ENCODE measurements around the gene C4orf50.

C4orf50 gene

GRCh38 chr4:6043188-6043587 lies 25.0 kb upstream of the C4orf50 start:
- no peak for DNase-seq (ENCODE audit: low read depth)

GRCh38 chr4:6042293-6043063 lies 24.2 kb upstream of the C4orf50 start:
- DNase-seq (ENCODE audit: low read depth) = no peak

DNA sequence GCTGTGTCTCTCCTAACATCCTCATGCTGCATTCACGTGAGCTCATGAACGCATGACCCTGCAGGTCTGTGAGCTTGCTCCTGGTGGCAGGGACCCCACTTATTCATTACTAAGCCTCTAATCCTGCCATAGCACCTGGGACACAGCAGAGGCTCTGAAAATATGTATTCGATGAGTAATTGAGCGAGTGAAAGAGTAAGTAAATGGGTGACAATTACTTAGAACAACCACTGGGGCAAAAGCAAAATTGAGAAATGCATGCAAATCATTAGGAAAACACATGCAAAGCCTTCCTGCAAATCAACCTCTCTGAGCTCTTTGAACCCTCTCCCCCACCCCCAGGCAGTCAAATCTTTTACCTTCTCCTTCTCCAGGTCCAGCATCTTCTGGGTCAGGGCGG lies 23.6 kb upstream of the C4orf50 start:
- no peak for DNase-seq (ENCODE audit: low read depth)

GRCh38 chr4:6038711-6039110 lies 20.5 kb upstream of the C4orf50 start:
- no peak for DNase-seq (ENCODE audit: low read depth)

- no peak for DNase-seq (ENCODE audit: low read depth)
These were observed 17.6 kb upstream of the C4orf50 start for GRCh38 chr4:6035786-6036185.

- DNase-seq (ENCODE audit: low read depth) = no peak
These were observed 15.2 kb upstream of the C4orf50 start for GRCh38 chr4:6033381-6033780.

- DNase-seq (ENCODE audit: low read depth) = no peak
These were observed 14.3 kb upstream of the C4orf50 start for GRCh38 chr4:6032249-6033244.

DNA sequence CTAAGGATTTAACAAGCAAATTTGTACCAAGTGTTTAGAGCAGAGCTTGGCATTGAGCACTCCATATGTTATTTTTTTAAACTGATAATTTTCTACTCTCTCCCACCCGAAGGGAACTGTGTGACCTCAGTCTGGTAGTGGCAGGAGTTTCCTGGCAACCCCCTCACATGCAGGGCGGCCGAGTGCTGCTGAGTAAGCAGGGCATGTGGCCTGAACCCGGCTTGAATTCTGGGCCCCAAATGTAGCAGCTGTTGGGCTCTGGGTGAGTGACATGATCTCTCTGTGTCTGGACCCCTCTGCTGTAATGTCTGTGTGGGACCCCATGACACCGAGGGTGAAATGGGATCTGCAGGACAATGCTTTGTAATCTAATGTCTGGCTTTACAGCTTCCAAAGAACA lies 13.6 kb upstream of the C4orf50 start:
- DNase-seq (ENCODE audit: low read depth) = no peak

GRCh38 chr4:6030679-6031078 lies 12.4 kb upstream of the C4orf50 start:
- DNase-seq (ENCODE audit: low read depth) = no peak

DNA sequence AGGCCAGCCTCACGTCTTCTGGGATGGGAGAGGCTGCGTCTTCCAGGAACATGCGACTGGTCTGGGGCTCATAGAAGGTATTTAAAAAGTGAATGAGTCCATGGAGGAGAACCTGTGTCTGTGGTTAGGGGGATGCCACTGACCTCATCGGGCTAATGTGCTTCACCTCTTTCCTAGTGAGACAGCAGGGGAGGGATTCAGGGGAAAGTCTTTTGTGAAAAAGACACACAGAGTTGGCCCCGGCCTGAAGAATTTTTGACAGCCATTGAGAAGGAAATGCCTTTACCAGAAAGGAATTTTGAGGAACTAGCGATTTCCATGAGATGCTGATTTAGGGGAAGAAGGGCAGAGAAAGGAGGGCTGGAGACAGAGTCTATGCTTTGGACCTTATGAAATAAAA lies 11.0 kb upstream of the C4orf50 start:
- no peak for DNase-seq (ENCODE audit: low read depth)

GRCh38 chr4:6028168-6028567 lies 9.9 kb upstream of the C4orf50 start:
- no peak for DNase-seq (ENCODE audit: low read depth)

- no peak for DNase-seq (ENCODE audit: low read depth)
These were observed 9.2 kb upstream of the C4orf50 start for GRCh38 chr4:6027392-6027791.

DNA sequence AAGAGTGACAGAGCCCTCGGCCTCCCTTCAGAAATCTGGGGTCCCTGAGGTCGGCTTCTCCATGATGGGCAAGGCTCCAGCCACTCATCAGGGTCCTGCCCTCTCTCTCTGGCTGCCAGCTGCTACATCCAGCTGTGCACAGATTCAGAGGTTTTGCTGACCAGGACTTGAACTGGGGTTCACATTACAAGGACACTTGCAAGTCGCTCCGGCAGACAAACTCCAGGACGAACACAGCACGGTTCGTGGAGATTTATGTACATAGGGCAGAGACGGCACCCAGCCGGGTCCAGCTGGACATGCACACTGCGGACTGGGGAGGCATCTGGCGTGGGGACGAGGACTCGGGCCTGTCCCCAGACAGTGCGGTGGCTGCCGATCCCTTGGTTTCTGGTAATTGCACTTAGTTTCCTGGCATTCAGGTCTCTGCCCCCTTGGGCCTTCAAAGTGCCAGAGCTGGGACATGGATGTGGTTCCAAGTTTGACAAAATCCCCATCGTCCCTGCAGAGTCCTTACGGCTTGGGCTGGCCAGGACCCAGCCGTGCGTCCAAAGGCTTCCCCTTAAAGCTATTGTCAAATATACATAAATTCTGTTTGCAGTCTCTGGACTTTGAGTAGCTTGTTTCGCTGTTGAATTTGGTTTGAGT lies 6.2 kb upstream of the C4orf50 start:
- DNase-seq (ENCODE audit: low read depth) = no peak

- DNase-seq (ENCODE audit: low read depth) = no peak
These were observed 5.5 kb upstream of the C4orf50 start for GRCh38 chr4:6023731-6024130.

DNA sequence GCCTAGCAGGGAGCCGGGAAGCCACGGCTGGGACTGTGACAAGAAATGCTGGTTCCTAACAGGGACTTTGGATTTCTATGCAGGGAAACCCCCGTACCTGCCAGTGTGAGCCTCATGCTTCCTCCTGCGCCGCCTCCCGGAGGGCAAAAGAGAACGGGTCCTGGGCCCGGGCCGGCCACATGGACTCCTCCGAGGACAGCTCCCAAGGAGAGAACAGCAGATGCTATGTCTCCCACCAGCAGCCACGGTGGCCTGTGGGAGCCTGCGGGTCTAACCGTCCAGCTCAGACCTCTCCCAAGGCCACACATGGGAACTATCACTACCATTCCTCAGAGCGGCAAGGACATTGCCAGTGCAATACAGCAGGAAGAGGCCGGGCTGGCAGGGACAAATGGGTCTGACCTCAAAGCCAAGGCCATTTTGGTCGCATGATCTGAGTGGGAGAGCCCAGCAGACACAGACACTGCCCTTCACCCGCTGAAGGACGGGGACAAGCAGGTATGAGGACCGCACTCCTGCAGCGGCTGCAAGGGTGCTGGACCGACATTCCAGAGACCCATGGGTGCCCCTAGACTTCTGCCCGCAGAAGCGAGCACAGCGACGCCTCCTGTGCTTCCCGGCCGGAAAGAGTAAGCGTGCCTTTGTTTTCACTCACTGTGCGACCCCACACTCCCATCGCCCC lies 4.5 kb upstream of the C4orf50 start:
- DNase-seq (ENCODE audit: low read depth) = no peak

DNA sequence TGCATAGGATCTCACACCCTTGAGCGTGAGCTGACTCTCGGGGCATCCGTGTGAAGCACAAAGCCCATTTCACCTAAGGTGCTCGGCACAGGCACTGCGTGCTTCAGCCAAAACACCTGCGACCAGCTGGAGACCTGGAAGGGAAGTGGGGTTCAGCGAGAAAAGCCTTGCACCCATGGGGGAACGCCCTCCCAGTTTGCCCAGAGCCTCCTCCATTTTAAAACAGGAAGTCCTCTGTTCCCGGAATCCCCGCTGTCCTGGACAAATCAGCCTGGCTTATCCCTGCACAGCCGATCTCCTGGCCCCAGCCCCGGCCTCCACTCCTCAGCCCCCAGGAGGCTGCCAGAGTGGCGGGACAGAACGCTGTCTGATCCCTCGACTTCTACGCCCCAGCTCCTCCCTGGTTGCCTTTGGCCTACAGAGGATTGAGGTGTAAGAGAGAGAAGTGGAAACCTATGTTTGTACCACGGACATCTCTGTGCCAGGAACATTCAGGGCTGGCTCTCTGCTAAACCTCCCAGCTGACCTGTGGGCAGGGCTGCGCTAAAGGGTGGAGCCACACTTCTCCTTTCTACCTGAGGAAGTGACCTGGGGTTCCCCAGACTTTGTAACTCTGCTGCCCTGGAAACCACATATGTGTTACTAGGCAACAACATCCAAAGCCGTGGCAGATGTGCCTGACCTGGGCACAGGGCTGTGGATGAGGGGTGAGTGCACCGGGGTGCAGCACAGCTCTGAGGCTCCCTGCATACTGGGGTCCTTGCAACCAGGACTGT lies 3.8 kb upstream of the C4orf50 start:
- DNase-seq (ENCODE audit: low read depth) = no peak

- no peak for DNase-seq (ENCODE audit: low read depth)
These were observed 2.4 kb upstream of the C4orf50 start for GRCh38 chr4:6020613-6021012.

GRCh38 chr4:6019316-6020263 lies 1.4 kb upstream of the C4orf50 start:
- DNase-seq (ENCODE audit: low read depth) = no peak

- DNase-seq (ENCODE audit: low read depth) = no peak
These were observed 431 bp downstream of the C4orf50 start for GRCh38 chr4:6017800-6018199.

GRCh38 chr4:6017030-6017429 lies 1.2 kb downstream of the C4orf50 start:
- DNase-seq (ENCODE audit: low read depth) = no peak
